ENCODE measurements around the gene PPP1CC. TPM values are rescaled to one million over a fixed set of nuclear protein-coding genes. Genes with fewer than 3 reads are reported as not detected.
"Not testable (repeated sequence)": the region's sequence is repeated elsewhere in the genome, so short reads cannot be mapped to it uniquely, and the experiment has no call there.

Gene PPP1CC
- total RNA-seq, 2 experiments from 2014 or later: 221 to 230 TPM

GRCh38 chr12:110745542-110746284 is 3.0 kb upstream of the PPP1CC start:
- DNase-seq: no peak
- Mint-ChIP-seq H3K27me3 (no peaks in the 10 kb centered on the region), H3K4me1 (peaks cover 14% of the 10 kb centered on the region), H3K4me3 (no peak overlapping the region), H3K9me3 (no peaks in the 10 kb centered on the region), H3K36me3 (ENCODE audit: low read depth) (peaks cover 15% of the 10 kb centered on the region), H3K27ac (no peak overlapping the region)
- CTCF ChIA-PET: interaction anchor here (1.6 kb wide), 1 partner anchor 23 kb away, joined by 3 read pairs; no protein-coding TSS in a partner anchor
- POLR2A ChIA-PET: no interaction called here

DNA sequence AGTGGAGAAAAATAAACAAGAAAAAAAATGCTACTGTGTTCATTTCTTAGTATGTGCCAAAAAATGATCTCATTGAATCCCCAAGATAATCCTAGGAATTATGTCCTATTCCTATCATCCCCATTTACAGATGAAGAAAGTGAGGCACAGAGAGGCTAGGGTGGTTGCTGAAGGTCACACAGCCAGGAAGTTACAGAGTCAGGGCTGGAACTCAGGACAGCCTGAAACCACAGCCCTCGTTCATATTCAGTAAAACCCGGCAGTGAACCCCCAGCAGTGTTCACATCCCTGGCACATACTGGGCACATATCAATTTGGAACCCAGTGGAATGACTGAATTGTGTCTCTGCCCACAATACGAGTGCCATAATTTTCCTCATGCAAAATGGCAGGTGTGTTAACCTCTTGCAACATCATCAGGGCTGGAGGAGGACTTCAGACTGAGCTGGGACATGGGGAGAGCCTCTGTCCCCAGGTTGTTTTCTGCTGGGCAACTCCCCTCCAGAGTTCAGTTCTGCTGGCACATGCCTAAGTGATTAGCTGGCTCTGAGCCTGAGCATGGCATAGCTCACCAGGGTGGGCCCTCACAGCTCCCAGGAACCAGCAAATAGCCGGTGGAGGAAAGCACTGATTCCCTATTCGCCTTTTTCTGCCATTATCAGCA is 2.0 kb upstream of the PPP1CC start:
- Mint-ChIP-seq H3K27me3 (no peaks in the 10 kb centered on the region), H3K9me3 (no peaks in the 10 kb centered on the region), H3K27ac (no peak overlapping the region), H3K4me1 (peaks cover 22% of the 10 kb centered on the region), H3K4me3 (no peak overlapping the region), H3K36me3 (ENCODE audit: low read depth) (peaks cover 24% of the 10 kb centered on the region)
- ChIA-PET CTCF (interaction anchor here (1.6 kb wide), 2 partner anchors 8 to 24 kb away, joined by 3 read pairs; no protein-coding TSS in a partner anchor), POLR2A (interaction anchor here (4.1 kb wide), 1 partner anchor 28 kb away, joined by 24 read pairs; no protein-coding TSS in a partner anchor)
- DNase-seq: no peak

- POLR2A ChIA-PET: interaction anchor here (1.1 to 4.1 kb wide), 2 partner anchors 11 to 28 kb away, joined by 5 to 24 read pairs; no protein-coding TSS in a partner anchor
- H3K4me3 Mint-ChIP-seq: peak overlapping the region; percentile 99
- peaks cover 28% of the 10 kb centered on the region for H3K4me1 Mint-ChIP-seq
- no peak overlapping the region for H3K27ac Mint-ChIP-seq
- H3K27me3 Mint-ChIP-seq: no peaks in the 10 kb centered on the region
- peaks cover 25% of the 10 kb centered on the region for H3K36me3 Mint-ChIP-seq (ENCODE audit: low read depth)
- no peak for DNase-seq
- CTCF ChIA-PET: interaction anchor here (1.5 to 1.6 kb wide), 3 partner anchors 9 to 25 kb away, joined by 3 read pairs; no protein-coding TSS in a partner anchor
- no peaks in the 10 kb centered on the region for H3K9me3 Mint-ChIP-seq
Measured at GRCh38 chr12:110744151-110744571, 1.5 kb upstream of the PPP1CC start.

DNA sequence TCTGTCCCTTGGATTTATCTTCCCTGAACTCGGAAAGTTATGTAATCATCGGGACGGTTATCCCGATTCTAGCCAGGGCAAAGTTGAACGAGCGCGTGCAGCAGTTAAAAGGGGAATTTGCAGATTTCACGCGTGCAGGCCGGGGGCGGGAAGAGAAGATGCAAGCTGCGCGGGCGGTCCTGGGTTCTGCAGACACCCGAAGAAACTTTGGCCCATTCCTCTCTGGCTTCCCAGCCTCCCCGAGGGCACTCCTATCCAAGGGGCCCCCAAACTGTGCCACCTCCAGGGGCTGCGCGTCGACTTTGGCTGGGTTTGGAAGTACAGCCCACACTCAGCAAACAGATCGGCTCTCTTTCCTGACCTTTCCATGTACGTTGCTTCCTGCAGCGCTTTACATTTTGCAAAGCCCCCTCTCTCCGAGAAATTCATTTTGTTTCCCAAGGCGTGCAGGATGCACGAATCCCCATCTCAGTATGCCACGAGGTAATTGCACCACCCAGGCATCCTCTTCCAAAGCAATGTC is 941 bp upstream of the PPP1CC start:
- peaks cover 32% of the 10 kb centered on the region for H3K4me1 Mint-ChIP-seq
- no peak overlapping the region for H3K27ac Mint-ChIP-seq
- ChIA-PET CTCF (interaction anchor here (1.4 to 1.6 kb wide), 4 partner anchors 9 to 84 kb away, joined by 3 to 5 read pairs (median 3); no protein-coding TSS in a partner anchor), POLR2A (interaction anchor here (0.6 to 4.1 kb wide), 8 partner anchors 10 to 312 kb away, joined by 3 to 24 read pairs (median 6); partner anchors contain the start of gene HVCN1)
- H3K9me3 Mint-ChIP-seq: no peaks in the 10 kb centered on the region
- DNase-seq: no peak
- H3K27me3 Mint-ChIP-seq: no peaks in the 10 kb centered on the region
- peak overlapping the region; percentile 99 for H3K4me3 Mint-ChIP-seq
- H3K36me3 Mint-ChIP-seq (ENCODE audit: low read depth): peaks cover 27% of the 10 kb centered on the region

DNA sequence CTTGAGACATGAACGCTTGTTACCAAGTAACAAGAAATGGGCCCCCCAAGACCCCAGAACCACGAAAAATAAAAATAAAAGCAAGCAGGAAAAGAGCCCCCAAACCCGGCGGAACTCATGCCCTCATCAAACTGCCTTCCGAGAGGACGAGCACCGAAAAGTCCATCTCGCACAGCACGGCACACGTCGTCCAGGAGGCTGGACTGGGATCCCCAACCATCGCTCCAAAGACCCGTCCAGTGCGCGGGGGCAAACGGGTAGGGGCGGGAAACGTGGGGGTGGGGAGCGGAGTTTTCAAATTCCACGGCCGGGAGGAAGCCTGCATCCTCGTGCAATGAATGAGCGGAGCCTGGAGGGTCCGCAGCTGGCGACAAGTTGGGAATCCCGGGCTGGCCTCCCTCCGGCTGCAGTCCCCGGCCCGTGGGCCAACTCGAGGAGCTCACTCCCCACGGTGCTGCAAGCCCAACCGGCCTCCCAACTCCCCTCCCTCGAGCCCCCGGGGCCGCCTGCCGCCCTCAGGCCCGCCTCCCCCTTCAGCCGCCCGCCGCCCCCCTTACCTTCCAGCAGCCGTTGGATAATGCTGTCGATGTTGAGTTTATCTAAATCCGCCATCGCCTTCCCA is 484 bp downstream of the PPP1CC start:
- CTCF ChIA-PET: interaction anchor here (1.0 to 2.3 kb wide), 4 partner anchors 34 to 273 kb away, joined by 3 to 5 read pairs (median 4); partner anchors contain the start of gene FAM216A
- Mint-ChIP-seq H3K27me3 (no peaks in the 10 kb centered on the region), H3K9me3 (no peaks in the 10 kb centered on the region), H3K4me3 (peak overlapping the region; percentile 99), H3K4me1 (peaks cover 45% of the 10 kb centered on the region), H3K27ac (peak overlapping the region; percentile 98), H3K36me3 (ENCODE audit: low read depth) (peaks cover 39% of the 10 kb centered on the region)
- POLR2A ChIA-PET: interaction anchor here (0.7 to 5.3 kb wide), 13 partner anchors 9 to 311 kb away, joined by 3 to 46 read pairs (median 6); partner anchors contain the start of genes ARPC3, HVCN1, RAD9B and VPS29
- peak; percentile 31 for DNase-seq

DNA sequence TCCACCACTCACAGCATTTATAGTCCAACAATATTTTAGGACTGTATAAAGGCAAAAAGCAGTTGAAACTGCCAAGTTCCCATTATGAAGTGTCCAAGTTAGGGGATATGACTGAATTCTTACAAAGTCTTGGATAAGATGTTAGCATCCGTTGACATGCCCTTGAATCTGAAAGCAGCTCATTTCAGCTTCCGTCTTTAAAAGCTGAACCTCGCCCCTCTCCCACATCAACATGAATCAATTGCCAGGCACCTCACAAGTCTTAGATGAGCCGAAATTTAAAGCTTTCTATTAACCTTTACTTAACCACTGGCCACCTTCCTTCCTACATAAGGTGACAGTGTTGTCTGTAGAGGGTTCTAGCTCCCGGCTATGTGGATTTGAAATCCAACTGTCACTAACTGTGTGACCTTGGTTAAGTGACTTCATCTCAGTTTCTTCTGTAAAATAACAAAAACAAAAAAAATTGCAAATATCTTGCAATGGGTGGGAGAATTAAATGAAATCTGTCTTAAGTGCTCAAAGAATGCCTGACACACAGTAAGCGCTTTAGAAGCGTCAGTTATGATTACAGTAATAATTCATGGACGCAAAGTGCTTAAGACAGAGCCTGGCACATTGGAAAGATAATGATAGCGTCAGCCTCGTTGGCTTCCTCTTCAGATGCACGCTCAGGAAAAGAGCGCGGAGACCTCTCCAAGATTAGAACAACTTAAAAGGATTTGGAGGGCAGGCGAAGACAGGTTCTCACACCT is 1.2 kb downstream of the PPP1CC start:
- Mint-ChIP-seq H3K4me3 (peak overlapping the region; percentile 99), H3K27ac (peak overlapping the region; percentile 98), H3K27me3 (no peaks in the 10 kb centered on the region), H3K36me3 (ENCODE audit: low read depth) (peaks cover 41% of the 10 kb centered on the region), H3K9me3 (no peaks in the 10 kb centered on the region), H3K4me1 (peaks cover 50% of the 10 kb centered on the region)
- DNase-seq: peak; percentile 41
- POLR2A ChIA-PET: interaction anchor here (0.7 to 5.3 kb wide), 16 partner anchors 10 to 460 kb away, joined by 3 to 46 read pairs (median 4); partner anchors contain the start of genes ARPC3, ATP2A2, FAM216A and GPN3
- CTCF ChIA-PET: interaction anchor here (0.6 to 2.4 kb wide), 9 partner anchors 11 to 291 kb away, joined by 3 to 12 read pairs (median 3); partner anchors contain the start of genes ARPC3 and FAM216A

GRCh38 chr12:110739894-110740293 is 2.8 kb downstream of the PPP1CC start:
- Mint-ChIP-seq H3K27ac (peak overlapping the region; percentile 98), H3K4me1 (peaks cover 66% of the 10 kb centered on the region), H3K4me3 (peak overlapping the region; percentile 99), H3K36me3 (ENCODE audit: low read depth) (peaks cover 56% of the 10 kb centered on the region), H3K27me3 (no peaks in the 10 kb centered on the region), H3K9me3 (no peaks in the 10 kb centered on the region)
- ChIA-PET CTCF (interaction anchor here (0.7 to 2.4 kb wide), 6 partner anchors 9 to 308 kb away, joined by 3 to 12 read pairs (median 6); no protein-coding TSS in a partner anchor), POLR2A (interaction anchor here (1.0 to 5.3 kb wide), 9 partner anchors 9 to 290 kb away, joined by 3 to 46 read pairs (median 6); partner anchors contain the start of genes ARPC3, FAM216A and GPN3)
- DNase-seq: no peak

GRCh38 chr12:110739488-110739887 is 3.2 kb downstream of the PPP1CC start:
- H3K36me3 Mint-ChIP-seq (ENCODE audit: low read depth): peaks cover 58% of the 10 kb centered on the region
- H3K9me3 Mint-ChIP-seq: no peaks in the 10 kb centered on the region
- H3K27ac Mint-ChIP-seq: peak overlapping the region; percentile 98
- H3K4me3 Mint-ChIP-seq: peak overlapping the region; percentile 99
- ChIA-PET POLR2A (interaction anchor here (1.0 to 5.3 kb wide), 8 partner anchors 8 to 290 kb away, joined by 3 to 46 read pairs (median 6); partner anchors contain the start of genes ARPC3, FAM216A and GPN3), CTCF (interaction anchor here (0.7 to 2.4 kb wide), 5 partner anchors 9 to 308 kb away, joined by 3 to 12 read pairs (median 6); no protein-coding TSS in a partner anchor)
- no peaks in the 10 kb centered on the region for H3K27me3 Mint-ChIP-seq
- peaks cover 68% of the 10 kb centered on the region for H3K4me1 Mint-ChIP-seq
- no peak for DNase-seq

GRCh38 chr12:110737532-110737931 is 5.2 kb downstream of the PPP1CC start:
- Mint-ChIP-seq H3K36me3 (ENCODE audit: low read depth) (peaks cover 67% of the 10 kb centered on the region), H3K4me1 (peaks cover 75% of the 10 kb centered on the region), H3K9me3 (no peaks in the 10 kb centered on the region), H3K4me3 (peak overlapping the region; percentile 99), H3K27ac (peak overlapping the region; percentile 89), H3K27me3 (no peaks in the 10 kb centered on the region)
- CTCF ChIA-PET: interaction anchor here (0.6 to 1.4 kb wide), 4 partner anchors 17 to 124 kb away, joined by 3 to 4 read pairs (median 3); no protein-coding TSS in a partner anchor
- no peak for DNase-seq
- POLR2A ChIA-PET: interaction anchor here (0.6 to 5.3 kb wide), 2 partner anchors 10 to 35 kb away, joined by 3 to 46 read pairs; no protein-coding TSS in a partner anchor

- H3K27ac Mint-ChIP-seq: peak overlapping the region; percentile 89
- ChIA-PET CTCF (interaction anchor here (0.6 to 1.2 kb wide), 2 partner anchors 16 to 124 kb away, joined by 3 to 4 read pairs; no protein-coding TSS in a partner anchor), POLR2A (interaction anchor here (0.7 to 1.3 kb wide), 2 partner anchors 8 to 10 kb away, joined by 3 to 7 read pairs; no protein-coding TSS in a partner anchor)
- not testable (repeated sequence) for DNase-seq, H3K9me3 Mint-ChIP-seq, H3K27me3 Mint-ChIP-seq
- peaks cover 71% of the 10 kb centered on the region for H3K36me3 Mint-ChIP-seq (ENCODE audit: low read depth)
- H3K4me3 Mint-ChIP-seq: peak overlapping the region; percentile 47
- peaks cover 80% of the 10 kb centered on the region for H3K4me1 Mint-ChIP-seq
Measured at GRCh38 chr12:110737016-110737415, 5.7 kb downstream of the PPP1CC start.

GRCh38 chr12:110733900-110734299 is 8.8 kb downstream of the PPP1CC start:
- POLR2A ChIA-PET: interaction anchor here (0.7 to 1.3 kb wide), 2 partner anchors 9 to 10 kb away, joined by 3 to 5 read pairs; partner anchors contain the start of gene PPP1CC
- CTCF ChIA-PET: interaction anchor here (0.6 kb wide), 1 partner anchor 200 kb away, joined by 3 read pairs; no protein-coding TSS in a partner anchor

More at GRCh38 chr12:110733900-110734299, 8.8 kb downstream of the PPP1CC start:
- no peaks in the 10 kb centered on the region for H3K9me3 Mint-ChIP-seq
- peak overlapping the region; percentile 11 for H3K4me3 Mint-ChIP-seq
- no peak for DNase-seq
- peak overlapping the region; percentile 22 for H3K27ac Mint-ChIP-seq
- H3K4me1 Mint-ChIP-seq: peaks cover 89% of the 10 kb centered on the region
- H3K36me3 Mint-ChIP-seq (ENCODE audit: low read depth): peaks cover 76% of the 10 kb centered on the region
- H3K27me3 Mint-ChIP-seq: no peaks in the 10 kb centered on the region
